ENCODE results near the gene PWWP2B. TPM values are rescaled to one million over a fixed set of nuclear protein-coding genes. Genes with fewer than 3 reads are reported as not detected.

The PWWP2B gene
- total and polyA plus RNA-seq, 5 experiments from 2014 or later = 1.2 to 10.2 (median 2.9) TPM

GRCh38 chr10:132453470-132453861 lies 56.5 kb downstream of the PWWP2B start:
- Mint-ChIP-seq H3K27ac (peak overlapping the region in 6 of 10 donors; percentile 11 to 82 (median 52)), H3K9me3 (no peaks in the 10 kb centered on the region), H3K36me3 (no peaks in the 10 kb centered on the region), H3K4me3 (peak overlapping the region in 1 of 10 donors; percentile 40), H3K27me3 (no peaks in the 10 kb centered on the region), H3K4me1 (peaks cover 7 to 25% (median 18%) of the 10 kb centered on the region in 4 donors)
- ATAC-seq (peak in 1 of 2 donors; percentile 25), DNase-seq (no peak)
- POLR2A ChIA-PET = no interaction called here

- ATAC-seq (no peak), DNase-seq (no peak)
- POLR2A ChIA-PET = no interaction called here
- no peaks in the 10 kb centered on the region for H3K27me3 Mint-ChIP-seq
- peaks cover 7 to 27% (median 22%) of the 10 kb centered on the region in 4 donors for H3K4me1 Mint-ChIP-seq
- no peaks in the 10 kb centered on the region for H3K36me3 Mint-ChIP-seq
- no peaks in the 10 kb centered on the region for H3K9me3 Mint-ChIP-seq
- no peak overlapping the region for H3K4me3 Mint-ChIP-seq
- peak overlapping the region in 1 of 10 donors; percentile 3 for H3K27ac Mint-ChIP-seq
Measured at GRCh38 chr10:132454296-132455198, 57.5 kb downstream of the PWWP2B start.

- Mint-ChIP-seq H3K36me3 (no peaks in the 10 kb centered on the region), H3K27me3 (peaks cover 0 to 2% (median 0%) of the 10 kb centered on the region in 5 donors), H3K27ac (no peak overlapping the region), H3K9me3 (no peaks in the 10 kb centered on the region), H3K4me1 (peaks cover 6 to 23% (median 20%) of the 10 kb centered on the region in 4 donors), H3K4me3 (no peak overlapping the region)
- ATAC-seq (no peak), DNase-seq (no peak)
- POLR2A ChIA-PET = interaction anchor here (0.8 kb wide), 1 partner anchor 64 kb away, joined by 3 read pairs; no protein-coding TSS in a partner anchor
Measured at GRCh38 chr10:132455441-132455971, 58.5 kb downstream of the PWWP2B start.

- no peak overlapping the region for H3K4me3 Mint-ChIP-seq
- H3K27ac Mint-ChIP-seq = peak overlapping the region in 1 of 10 donors; percentile 49
- H3K9me3 Mint-ChIP-seq = no peaks in the 10 kb centered on the region
- POLR2A ChIA-PET = interaction anchor here (0.8 kb wide), 1 partner anchor 65 kb away, joined by 3 read pairs; no protein-coding TSS in a partner anchor
- H3K36me3 Mint-ChIP-seq = no peaks in the 10 kb centered on the region
- peaks cover 6 to 20% (median 18%) of the 10 kb centered on the region in 4 donors for H3K4me1 Mint-ChIP-seq
- H3K27me3 Mint-ChIP-seq = peaks cover 0 to 2% (median 0%) of the 10 kb centered on the region in 5 donors
- ATAC-seq (no peak), DNase-seq (peak in 1 of 10 donors; percentile 2)
Measured at GRCh38 chr10:132455986-132456847, 59.2 kb downstream of the PWWP2B start.

- POLR2A ChIA-PET = no interaction called here
- Mint-ChIP-seq H3K9me3 (no peaks in the 10 kb centered on the region), H3K36me3 (no peaks in the 10 kb centered on the region), H3K27me3 (peaks cover 0 to 2% (median 0%) of the 10 kb centered on the region in 5 donors), H3K4me3 (no peak overlapping the region), H3K27ac (no peak overlapping the region), H3K4me1 (peaks cover 1 to 14% (median 12%) of the 10 kb centered on the region in 4 donors)
- DNase-seq (peak in 1 of 10 donors; percentile 5), ATAC-seq (no peak)
Measured at GRCh38 chr10:132456881-132457280, 59.9 kb downstream of the PWWP2B start.

GRCh38 chr10:132457328-132458070 lies 60.5 kb downstream of the PWWP2B start:
- H3K36me3 Mint-ChIP-seq = no peaks in the 10 kb centered on the region
- peak in 2 of 10 donors; percentile 5 to 26 for DNase-seq

GRCh38 chr10:132458071-132458585 lies 61.1 kb downstream of the PWWP2B start:
- POLR2A ChIA-PET = no interaction called here

More at GRCh38 chr10:132457328-132458070, 60.5 kb downstream of the PWWP2B start:
- ATAC-seq = no peak
- peaks cover 1 to 10% (median 7%) of the 10 kb centered on the region in 4 donors for H3K4me1 Mint-ChIP-seq
- H3K27me3 Mint-ChIP-seq = peaks cover 0 to 2% (median 0%) of the 10 kb centered on the region in 5 donors
- H3K27ac Mint-ChIP-seq = no peak overlapping the region
- H3K9me3 Mint-ChIP-seq = no peaks in the 10 kb centered on the region
- H3K4me3 Mint-ChIP-seq = no peak overlapping the region
- POLR2A ChIA-PET = no interaction called here

GRCh38 chr10:132458586-132459300 lies 61.7 kb downstream of the PWWP2B start:
- H3K27ac Mint-ChIP-seq = peak overlapping the region in 2 of 10 donors; percentile 15 to 43

More at GRCh38 chr10:132458071-132458585, 61.1 kb downstream of the PWWP2B start:
- no peaks in the 10 kb centered on the region for H3K9me3 Mint-ChIP-seq
- peaks cover 1 to 6% (median 3%) of the 10 kb centered on the region in 4 donors for H3K4me1 Mint-ChIP-seq
- no peaks in the 10 kb centered on the region for H3K36me3 Mint-ChIP-seq
- H3K4me3 Mint-ChIP-seq = no peak overlapping the region
- DNase-seq (peak in 2 of 10 donors; percentile 4 to 63), ATAC-seq (no peak)
- H3K27me3 Mint-ChIP-seq = peaks cover 0 to 2% (median 0%) of the 10 kb centered on the region in 5 donors
- H3K27ac Mint-ChIP-seq = peak overlapping the region in 1 of 10 donors; percentile 43

DNA sequence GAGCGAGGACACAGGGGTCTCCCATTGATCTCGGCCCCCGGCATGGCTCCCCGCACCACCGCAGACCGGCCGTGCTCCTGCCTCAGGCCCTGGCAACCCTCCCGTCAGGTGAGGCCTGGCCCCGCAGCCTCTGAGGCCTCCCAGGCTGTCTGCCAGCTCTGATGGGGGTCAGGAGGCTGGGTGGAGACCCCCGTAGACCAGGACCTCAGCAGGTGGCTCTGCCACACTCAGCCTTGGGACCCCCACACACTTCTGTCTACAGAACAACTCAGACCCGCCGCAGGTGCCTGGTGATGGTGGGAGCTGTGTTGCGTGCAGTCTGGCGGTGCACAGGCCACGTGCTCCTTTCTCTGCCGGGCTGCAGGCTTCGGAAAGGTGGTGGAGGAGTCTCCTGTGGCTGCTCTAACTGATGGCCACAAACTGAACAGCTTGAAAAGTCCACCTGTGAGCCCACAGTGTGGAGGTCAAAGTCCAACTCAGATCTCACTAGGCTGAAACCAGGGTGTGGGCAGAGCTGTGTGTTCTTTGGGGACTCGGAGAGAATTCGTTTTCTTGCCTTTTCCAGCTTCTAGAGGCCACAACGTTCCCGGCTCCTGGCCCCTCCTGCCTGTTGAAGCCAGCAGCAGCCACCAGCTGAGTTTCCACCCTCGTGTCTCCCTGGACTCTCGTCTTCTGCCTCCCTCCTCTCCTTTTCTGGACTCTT lies 62.5 kb downstream of the PWWP2B start:
- ATAC-seq (no peak), DNase-seq (peak in 2 of 10 donors; percentile 4 to 43)
- Mint-ChIP-seq H3K27ac (no peak overlapping the region), H3K4me3 (no peak overlapping the region), H3K27me3 (peaks cover 0 to 2% (median 0%) of the 10 kb centered on the region in 5 donors), H3K36me3 (no peaks in the 10 kb centered on the region), H3K9me3 (no peaks in the 10 kb centered on the region), H3K4me1 (peaks cover 0 to 6% (median 3%) of the 10 kb centered on the region in 4 donors)
- POLR2A ChIA-PET = interaction anchor here (1.4 kb wide), 1 partner anchor 56 kb away, joined by 4 read pairs; no protein-coding TSS in a partner anchor

More at GRCh38 chr10:132458586-132459300, 61.7 kb downstream of the PWWP2B start:
- DNase-seq (peak; percentile 41 to 77 (median 70)), ATAC-seq (peak; percentile 90 to 97)
- POLR2A ChIA-PET = no interaction called here
- Mint-ChIP-seq H3K4me1 (peaks cover 0 to 6% (median 3%) of the 10 kb centered on the region in 4 donors), H3K4me3 (no peak overlapping the region), H3K36me3 (no peaks in the 10 kb centered on the region), H3K9me3 (no peaks in the 10 kb centered on the region), H3K27me3 (peaks cover 0 to 2% (median 0%) of the 10 kb centered on the region in 5 donors)

- peaks cover 0 to 2% (median 0%) of the 10 kb centered on the region in 5 donors for H3K27me3 Mint-ChIP-seq
- peaks cover 0 to 6% (median 3%) of the 10 kb centered on the region in 4 donors for H3K4me1 Mint-ChIP-seq
- no peaks in the 10 kb centered on the region for H3K9me3 Mint-ChIP-seq
- no peaks in the 10 kb centered on the region for H3K36me3 Mint-ChIP-seq
- ATAC-seq = no peak
- no peak overlapping the region for H3K27ac Mint-ChIP-seq
- DNase-seq = peak in 2 of 10 donors; percentile 4 to 47
- no peak overlapping the region for H3K4me3 Mint-ChIP-seq
- POLR2A ChIA-PET = interaction anchor here (1.4 kb wide), 1 partner anchor 55 kb away, joined by 4 read pairs; no protein-coding TSS in a partner anchor
Measured at GRCh38 chr10:132460071-132460470, 63.1 kb downstream of the PWWP2B start.
